HepG2 (cell line): Measurements from ENCODE around the gene SP6. TPM values are rescaled to one million over a fixed set of nuclear protein-coding genes. Genes with fewer than 3 reads are reported as not detected.

Experiments used
- ARNT ChIP-seq: fragments of 450-650 bp; IDR thresholded peaks from 2 replicates; pipeline ENCODE4 v1.6.1; 2017
- ARNT2 ChIP-seq: sonication (generic); formaldehyde crosslinking; IDR thresholded peaks from 2 replicates; pipeline ENCODE4 v1.8.0; 2022; ENCODE audit warnings: mild to moderate bottlenecking, low read depth, missing genetic modification reagents, moderate library complexity
- ATF5 ChIP-seq: sonication (generic); formaldehyde crosslinking; IDR thresholded peaks from 2 replicates; pipeline ENCODE4 v1.4.0; 2020; ENCODE audit warnings: mild to moderate bottlenecking, low read depth, missing genetic modification reagents
- DPF2 ChIP-seq: sonication (generic); formaldehyde crosslinking; IDR thresholded peaks from 2 replicates; pipeline ENCODE4 v1.4.0; 2020; ENCODE audit warnings: mild to moderate bottlenecking, low read depth, missing genetic modification reagents, borderline replicate concordance
- HOMEZ ChIP-seq: IDR thresholded peaks from 2 replicates; pipeline ENCODE4 v1.6.1; 2016; ENCODE audit warnings: low read depth
- NR1H2 ChIP-seq: sonication (generic); formaldehyde crosslinking; IDR thresholded peaks from 2 replicates; pipeline ENCODE4 v1.8.1; 2022; ENCODE audit warnings: low read depth, missing genetic modification reagents, borderline replicate concordance
- ZBTB34 ChIP-seq: sonication (generic); formaldehyde crosslinking; IDR thresholded peaks from 2 replicates; pipeline ENCODE4 v1.8.0; 2022; ENCODE audit warnings: mild to moderate bottlenecking, missing genetic modification reagents
- ZFY ChIP-seq: sonication (generic); formaldehyde crosslinking; IDR thresholded peaks from 2 replicates; pipeline ENCODE4 v1.4.0; 2020; ENCODE audit warnings: missing genetic modification reagents
- ZNF501 ChIP-seq: sonication (generic); formaldehyde crosslinking; IDR thresholded peaks from 2 replicates; pipeline ENCODE4 v1.5.1; 2020; ENCODE audit warnings: mild to moderate bottlenecking, moderate library complexity, missing genetic modification reagents
- ZNF883 ChIP-seq: sonication (generic); formaldehyde crosslinking; IDR thresholded peaks from 2 replicates; pipeline ENCODE4 v1.5.1; 2020; ENCODE audit warnings: mild to moderate bottlenecking, missing genetic modification reagents; ENCODE audit errors: not compliant biosample characterization
- polyA plus RNA-seq, 8 experiments: library from polyadenylated mRNA; depleted of rRNA in 3 of 8; stranded (reverse) in 7 of 8; unstranded in 1 of 8; fragments of >200 nt; fragmentation: Illumina TruSeq in 4 of 8; extraction: Trizol in 4 of 8; gene quantifications; 2 replicates each; pipeline versions ENCODE4 v1.2.1 to v1.2.3, GENCODE V29; 2011 to 2016; ENCODE audit warnings: low read depth in 4 of 8, missing spikeins in 1 of 8, mixed read lengths in 1 of 8; ENCODE audit not compliant: insufficient read depth in 1 of 8
- total RNA-seq, 5 experiments: library from RNA; depleted of rRNA; stranded (reverse); fragments of >200 nt; fragmentation: Illumina TruSeq; extraction: Trizol; gene quantifications; 2 replicates each; pipeline ENCODE4 v1.2.3, GENCODE V29; 2016; ENCODE audit warnings: low read depth in 1 of 5

SP6 gene
- total and polyA plus RNA-seq, 2 of the 13 experiments (the other 11 are each of a cell fraction or from before 2014, with no cell fraction given): 0.07 TPM

GRCh38 chr17:47816947-47817346, 34.0 kb downstream of the SP6 start (continued):
- no peak for TF ChIP-seq DPF2
- TF ChIP-seq ATF5 (CRISPR knock-in tag): no peak
- TF ChIP-seq ZFY (CRISPR knock-in tag): no peak
- TF ChIP-seq ZBTB34 (CRISPR knock-in tag): no peak
- no peak for TF ChIP-seq HOMEZ (CRISPR knock-in tag)
- TF ChIP-seq ZNF501 (CRISPR knock-in tag): no peak
- TF ChIP-seq NR1H2 (CRISPR knock-in tag): no peak
- no peak for TF ChIP-seq ZNF883 (CRISPR knock-in tag)
- TF ChIP-seq ARNT2: no peak
- no peak for TF ChIP-seq ARNT
- TF ChIP-seq, all 625 proteins: peak for 0
